ENCODE results near the gene TOMM20.
"Not testable (repeated sequence)": the region's sequence is repeated elsewhere in the genome, so short reads cannot be mapped to it uniquely, and the experiment has no call there.

Gene TOMM20

DNA sequence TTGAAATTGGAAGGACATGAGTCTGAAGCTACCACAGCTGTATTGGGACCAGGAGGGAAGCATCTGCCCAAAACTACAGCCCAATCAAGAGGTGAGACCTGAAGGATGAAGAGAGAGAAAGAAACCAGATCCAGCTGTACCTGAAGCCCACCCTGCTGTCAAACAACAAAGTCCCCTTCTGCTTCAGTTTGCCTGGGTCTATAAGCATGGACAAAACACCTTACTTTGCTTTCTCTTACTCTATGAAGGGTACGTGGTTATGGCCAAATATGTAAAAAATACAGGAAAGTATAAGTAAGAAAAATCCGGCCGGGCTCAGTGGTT lies 26.4 kb downstream of the TOMM20 start:
- DNase-seq (ENCODE audit: low read depth in 2 of 2) = no peak

DNA sequence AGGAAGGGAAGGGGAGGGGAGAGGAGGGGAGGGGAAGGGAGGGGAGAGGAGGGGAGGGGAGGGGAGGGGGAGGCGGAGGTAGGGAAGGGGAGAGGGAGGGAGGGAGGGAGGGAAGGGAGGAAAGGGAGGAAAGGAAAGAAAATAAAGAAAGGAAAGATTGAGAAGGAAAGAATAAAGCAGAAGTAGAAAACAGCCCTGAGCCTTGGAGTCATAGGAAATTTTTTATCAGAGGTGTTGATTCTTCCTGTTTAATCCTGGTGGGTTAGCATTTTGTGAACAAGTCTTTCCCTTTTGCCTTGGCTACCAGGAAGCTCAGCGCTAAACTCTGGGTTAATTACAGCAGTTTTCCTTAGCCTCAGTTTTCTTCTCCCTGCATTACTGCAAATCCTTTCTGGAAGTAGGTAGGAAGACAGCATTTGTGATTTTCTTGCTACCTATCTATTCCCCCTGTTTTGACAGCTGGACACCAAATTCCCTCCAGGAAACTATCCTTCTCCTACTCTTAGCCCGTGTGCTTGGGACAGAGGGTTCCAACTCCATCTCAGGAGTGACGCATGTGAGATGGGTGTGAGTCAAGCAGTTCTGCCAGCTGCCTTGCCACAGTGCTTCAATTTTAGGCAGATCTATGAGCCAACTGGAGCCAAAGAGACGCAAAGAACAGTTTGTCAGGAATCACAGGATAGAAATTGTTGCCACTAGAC lies 26.9 kb downstream of the TOMM20 start:
- DNase-seq (ENCODE audit: low read depth in 2 of 2) = no peak

DNA sequence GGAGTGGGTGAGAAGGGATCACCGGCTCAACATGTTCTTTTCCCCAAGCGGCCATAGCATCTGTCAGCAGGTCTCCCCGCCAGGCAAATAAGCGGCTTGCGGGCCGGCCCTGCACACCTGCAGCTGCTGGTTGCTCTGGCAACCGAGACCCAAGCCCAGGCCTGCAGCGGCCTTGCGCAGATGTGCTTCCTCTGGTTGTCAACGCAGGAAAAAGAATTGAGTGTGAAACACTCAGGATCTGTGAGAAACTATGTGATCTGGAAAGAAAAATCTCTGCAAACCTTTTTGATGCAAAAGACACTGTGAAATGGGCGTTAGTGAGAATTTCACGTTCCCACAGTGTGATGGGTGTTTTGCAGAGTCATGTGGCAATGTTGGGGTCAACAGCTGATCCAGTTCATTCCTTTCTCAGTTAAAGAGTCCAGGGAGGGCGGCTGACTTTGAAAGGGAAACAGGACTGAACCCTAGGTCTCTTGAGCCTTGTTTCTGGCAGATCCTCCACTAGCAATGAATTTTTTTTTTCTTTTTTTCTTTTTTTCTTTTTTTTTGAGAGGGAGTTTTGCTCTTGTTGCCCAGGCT lies 28.4 kb downstream of the TOMM20 start:
- no peak for DNase-seq (ENCODE audit: low read depth in 2 of 2)

DNA sequence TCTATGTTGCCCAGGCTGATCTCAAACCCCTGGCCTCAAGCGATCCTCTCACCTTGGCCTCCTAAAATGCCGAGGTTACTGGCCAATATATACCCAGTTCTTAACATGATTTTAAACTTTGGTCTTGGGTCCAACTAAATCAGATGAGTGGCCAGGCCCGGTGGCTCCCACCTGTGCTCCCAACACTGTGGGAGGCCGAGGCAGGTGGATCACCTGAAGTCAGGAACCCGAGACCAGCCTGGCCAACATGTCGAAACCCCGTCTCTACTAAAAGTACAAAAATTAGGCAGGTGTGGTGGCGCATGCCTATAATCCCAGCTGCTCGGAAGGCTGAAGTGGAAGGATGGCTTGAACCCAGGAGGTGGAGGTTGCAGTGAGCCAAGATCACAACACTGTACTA lies 29.6 kb downstream of the TOMM20 start:
- no peak for DNase-seq (ENCODE audit: low read depth in 2 of 2)

DNA sequence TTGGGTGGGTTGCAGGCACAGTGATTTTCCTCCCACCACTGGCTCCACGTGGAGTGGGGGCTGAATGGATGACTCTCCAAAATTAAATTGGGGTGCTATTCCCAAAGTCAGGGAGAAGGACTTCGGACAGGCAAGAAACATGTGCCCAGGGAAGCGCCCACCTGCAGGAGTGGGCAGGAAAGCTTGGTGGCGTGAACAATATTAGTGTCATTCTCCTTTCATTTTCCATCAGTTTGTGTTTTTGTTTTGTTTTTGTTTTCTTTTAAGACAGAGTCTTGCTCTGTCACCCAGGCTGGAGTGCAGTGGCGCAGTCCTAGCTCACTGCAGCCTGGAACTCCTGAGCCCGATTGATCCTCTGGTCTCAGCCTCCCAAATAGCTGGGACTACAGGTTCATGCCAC lies 30.1 kb downstream of the TOMM20 start:
- no peak for DNase-seq (ENCODE audit: low read depth in 2 of 2)

DNA sequence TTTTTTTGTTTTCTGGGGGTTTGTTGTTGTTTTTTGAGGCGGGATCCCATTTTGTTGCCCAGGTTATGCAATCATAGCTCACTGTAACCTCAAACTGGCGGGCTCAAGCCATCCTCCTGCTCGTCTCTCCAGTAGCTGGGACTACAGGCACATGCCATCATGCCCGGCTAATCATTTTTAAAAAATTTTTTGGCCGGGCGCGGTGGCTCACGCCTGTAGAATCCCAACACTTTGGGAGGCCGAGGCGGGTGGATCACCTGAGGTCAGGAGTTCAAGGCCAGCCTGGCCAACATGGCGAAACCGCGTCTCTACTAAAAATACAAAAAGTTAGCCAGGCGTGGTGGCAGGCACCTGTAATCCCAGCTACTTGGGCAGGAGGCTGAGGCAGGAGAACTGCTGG lies 31.1 kb downstream of the TOMM20 start:
- DNase-seq (ENCODE audit: low read depth in 2 of 2) = not testable (repeated sequence)

DNA sequence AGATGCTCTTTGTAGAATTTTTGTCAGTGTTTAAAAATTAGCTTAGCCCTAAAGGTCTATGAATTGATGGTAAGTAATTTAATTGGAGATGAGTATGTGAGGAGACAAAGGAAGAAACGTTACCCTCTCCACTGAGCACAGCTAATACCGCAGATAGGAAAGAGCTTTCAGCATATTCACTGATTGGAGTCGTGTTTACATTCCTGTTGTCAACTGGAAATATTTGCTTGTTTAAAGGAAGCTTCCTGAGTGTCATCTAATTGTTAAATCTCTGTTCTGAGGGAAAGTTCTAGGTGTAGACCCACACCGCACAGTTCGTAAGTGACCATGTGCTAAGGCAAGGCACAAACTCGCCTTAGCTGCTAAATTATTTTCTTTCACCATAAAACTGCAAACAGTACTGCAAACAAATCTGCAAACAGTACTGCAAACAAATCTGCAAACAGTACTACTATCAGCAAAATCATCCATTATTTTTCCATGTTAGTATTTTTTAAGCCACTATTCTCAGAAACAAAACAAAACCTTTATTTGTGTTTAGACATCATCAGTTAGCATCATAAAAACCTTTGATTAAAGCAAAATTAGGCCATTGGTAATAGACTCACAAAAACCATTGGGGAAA lies 32.6 kb downstream of the TOMM20 start:
- no peak for DNase-seq (ENCODE audit: low read depth in 2 of 2)

DNA sequence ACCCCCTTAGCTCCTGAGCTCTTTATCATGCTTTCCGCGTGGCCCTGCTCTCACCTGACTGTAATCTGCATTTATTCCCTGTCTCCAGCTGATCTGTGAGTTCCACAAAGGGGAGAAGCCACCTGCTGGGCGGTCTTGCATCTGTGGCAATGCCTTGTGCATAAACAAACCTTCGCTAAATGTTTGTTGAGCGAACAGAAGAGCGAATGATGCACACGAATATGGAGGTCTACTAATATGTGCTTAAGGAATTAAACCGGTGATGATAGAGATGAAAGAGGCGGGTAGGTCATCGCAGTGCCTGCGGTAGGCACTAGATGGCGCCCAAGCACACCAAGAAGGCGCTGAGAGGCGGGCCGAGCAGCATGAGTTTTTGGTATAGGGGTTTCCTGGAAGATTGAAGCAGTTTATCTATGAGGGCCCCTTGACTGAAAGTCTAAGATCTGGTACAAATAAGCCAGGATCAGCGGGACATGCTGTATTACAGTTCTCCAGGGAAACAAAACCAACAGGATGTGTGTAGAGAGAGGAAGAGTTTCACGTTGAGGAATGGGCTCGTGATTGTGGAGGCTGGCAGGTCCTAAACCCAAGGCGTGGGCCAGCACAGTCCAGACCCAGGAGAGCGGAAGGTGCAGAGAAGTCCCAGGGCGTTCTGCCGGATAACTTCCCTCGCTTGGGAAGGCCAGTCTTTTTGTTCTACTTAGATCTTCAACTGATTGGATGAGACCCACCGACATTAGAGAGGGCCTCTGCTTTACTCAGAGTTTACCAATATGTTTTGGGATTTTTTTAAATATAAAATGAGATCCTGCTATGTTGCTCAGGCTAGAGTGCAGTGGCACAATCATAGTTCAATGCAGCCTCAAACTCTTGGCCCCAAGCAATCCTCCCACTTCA lies 34.7 kb downstream of the TOMM20 start:
- peak in 1 of 2 experiments; percentile 40 for DNase-seq (ENCODE audit: low read depth in 2 of 2)

DNA sequence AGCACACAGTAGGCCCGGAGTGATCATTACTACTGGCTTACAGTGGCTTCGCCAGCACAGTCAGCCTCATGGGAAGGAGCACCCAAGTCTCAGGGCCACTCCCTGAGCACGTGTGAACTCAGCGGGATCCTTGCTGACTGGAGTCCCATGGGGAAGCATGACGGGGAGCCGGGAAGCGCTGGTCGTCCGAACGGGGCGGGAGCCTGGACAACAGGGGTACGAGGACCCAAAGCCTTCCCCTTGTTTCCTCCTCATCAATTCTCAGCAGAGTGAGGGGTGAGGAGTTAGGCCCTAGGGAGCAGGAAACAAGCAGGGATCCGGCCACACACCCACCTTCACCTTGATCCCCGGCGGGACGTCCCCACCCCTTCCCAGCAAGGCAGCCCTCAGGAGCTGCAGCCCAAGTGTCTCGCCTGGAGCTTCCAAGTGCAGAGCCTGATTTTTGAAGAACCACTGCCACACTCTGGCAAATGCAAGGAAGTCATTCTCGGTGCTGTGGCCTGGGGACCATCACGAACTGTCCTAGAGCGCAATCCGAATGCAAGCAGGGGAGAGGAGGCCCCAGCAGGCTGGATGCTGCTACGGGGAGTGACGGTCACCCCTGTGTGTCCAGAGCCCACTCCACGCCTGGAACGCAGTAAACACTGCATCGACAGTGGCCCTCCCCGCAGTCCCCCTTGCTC lies 35.5 kb downstream of the TOMM20 start:
- DNase-seq (ENCODE audit: low read depth in 2 of 2) = peak in 1 of 2 experiments; percentile 44

DNA sequence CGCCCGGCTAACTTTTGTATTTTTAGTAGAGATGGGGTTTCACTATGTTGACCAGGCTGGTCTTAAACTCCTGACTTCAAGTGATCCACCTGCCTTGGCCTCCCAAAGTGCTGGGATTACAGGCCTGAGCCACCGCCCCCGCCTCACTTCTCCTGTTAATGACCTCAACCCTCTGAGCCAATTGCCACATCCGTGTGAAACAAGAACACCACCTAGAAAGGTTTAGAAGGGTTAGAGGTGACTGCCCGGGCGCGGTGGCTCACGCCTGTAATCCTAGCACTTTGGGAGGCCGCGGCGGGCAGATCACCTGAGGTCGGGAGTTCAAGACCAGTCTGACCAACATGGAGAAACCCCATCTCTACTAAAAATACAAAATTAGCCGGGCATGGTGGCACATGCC lies 36.2 kb downstream of the TOMM20 start:
- DNase-seq (ENCODE audit: low read depth in 2 of 2) = not testable (repeated sequence)

DNA sequence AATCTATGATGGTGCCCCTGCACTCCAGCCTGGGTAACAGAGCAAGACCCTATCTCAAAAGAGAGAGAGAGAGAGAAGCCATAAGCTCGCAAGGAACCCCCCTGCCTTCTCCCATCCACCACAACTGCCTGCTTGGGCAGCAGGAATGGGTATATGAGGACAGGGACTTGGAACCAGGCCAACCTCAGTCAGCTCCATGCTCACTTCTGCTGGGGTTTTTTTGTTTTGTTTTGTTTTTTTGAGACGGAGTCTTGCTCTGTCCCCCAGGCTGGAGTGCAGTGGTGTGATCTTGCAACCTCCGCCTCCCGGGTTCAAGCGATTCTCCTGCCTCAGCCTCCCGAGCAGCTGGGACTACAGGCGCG lies 36.6 kb downstream of the TOMM20 start:
- DNase-seq (ENCODE audit: low read depth in 2 of 2) = not testable (repeated sequence)

DNA sequence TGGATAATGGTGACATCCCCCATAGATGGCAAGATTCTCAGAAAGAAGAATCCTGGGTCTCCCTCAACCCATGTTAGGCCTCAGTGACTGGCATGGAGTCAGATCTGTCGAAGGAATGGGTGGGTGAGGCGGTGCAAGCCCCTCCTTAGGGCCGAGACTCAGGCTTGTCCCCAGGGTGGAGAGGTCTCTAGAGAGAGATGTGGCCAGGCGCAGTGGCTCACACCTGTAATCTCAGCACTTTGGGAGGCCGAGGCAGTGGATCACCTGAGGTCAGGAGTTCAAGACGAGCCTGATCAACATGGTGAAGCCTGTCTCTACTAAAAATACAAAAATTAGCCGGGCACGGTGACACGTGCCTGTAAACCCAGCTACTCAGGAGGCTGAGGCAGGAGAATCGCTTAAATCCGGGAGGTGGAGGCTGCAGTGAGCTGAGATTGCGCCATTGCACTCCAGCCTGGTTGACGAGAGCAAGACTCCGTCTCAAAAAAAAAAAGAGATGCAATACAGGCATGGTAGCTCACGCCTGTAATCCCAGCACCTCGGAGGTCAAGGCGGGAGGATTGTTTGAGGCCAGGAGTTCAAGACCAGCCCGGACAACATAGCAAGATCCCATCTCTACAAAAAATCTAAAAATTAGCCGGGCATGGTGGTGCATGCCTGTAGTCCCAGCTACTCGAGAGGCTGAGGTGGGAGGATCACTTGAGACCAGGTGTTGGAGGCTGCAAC lies 37.2 kb downstream of the TOMM20 start:
- DNase-seq (ENCODE audit: low read depth in 2 of 2) = not testable (repeated sequence)

DNA sequence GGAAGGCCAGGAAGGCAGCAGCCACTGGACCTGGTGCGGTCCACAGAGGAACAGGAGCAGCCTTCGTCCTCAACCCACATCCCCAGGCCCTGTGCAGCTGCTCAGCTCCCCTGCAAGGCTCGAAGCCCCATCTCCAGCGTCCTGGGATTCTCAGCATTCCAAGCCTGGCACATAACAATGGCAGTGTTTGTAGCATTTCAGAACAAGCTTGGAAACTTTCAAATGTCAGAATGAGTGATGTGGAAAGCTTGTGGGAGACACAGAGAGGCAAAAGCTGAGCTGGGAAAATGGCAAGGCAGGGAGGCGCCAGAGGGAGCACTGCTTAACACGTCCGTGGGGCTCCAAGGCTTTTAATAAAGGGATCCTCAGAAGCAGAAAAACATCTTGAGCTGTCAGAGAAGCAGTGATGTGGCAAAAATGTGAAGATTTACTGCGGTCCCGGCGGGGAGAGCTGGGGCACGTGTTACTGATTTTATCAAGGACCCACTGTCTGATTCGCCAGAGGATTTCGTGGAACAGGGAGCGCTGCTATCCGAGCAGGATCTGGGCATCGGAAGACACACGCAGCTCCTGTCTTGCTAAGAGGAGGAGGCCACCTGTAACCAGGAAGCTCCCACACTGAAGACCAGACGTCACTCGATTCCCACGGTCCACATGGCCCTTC lies 38.1 kb downstream of the TOMM20 start:
- DNase-seq (ENCODE audit: low read depth in 2 of 2) = peak in 1 of 2 experiments; percentile 47

DNA sequence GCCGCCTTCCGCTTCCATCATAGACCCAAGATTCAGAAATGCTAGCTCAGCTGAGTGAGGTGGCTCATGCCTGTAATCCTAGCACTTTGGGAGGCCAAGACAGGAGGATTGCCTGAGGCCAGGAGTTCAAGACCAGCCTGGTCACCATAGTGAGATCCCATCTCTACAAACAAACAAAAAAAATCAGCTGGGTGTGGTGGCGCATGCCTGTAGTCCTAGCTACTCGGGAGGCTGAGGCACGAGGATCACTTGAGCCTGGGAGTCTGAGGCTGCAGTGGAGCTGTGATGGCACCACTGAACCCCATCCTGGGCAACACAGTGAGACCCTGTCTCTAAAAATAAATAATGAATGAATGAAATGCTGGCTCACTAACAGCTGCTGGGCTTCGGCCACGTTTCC lies 39.7 kb downstream of the TOMM20 start:
- no peak for DNase-seq (ENCODE audit: low read depth in 2 of 2)

DNA sequence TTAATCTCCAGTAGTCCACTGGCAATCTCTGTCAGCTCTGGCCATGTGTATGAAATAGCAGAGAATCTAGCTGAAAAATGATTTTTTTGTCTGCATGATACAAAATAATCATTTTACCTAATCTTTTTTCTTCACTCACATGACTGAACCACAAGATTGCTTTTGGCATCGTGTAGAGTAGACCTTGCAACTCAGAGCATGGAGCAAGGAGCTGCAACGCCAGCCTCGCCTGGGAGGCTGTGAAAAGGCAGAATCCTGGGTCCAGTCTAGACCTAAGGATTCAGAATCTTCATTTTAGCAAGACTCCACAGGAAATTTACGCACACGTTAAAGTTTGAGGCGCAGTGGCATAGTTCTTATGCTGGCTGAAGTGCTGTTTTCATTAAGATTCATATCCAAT lies 40.2 kb downstream of the TOMM20 start:
- no peak for DNase-seq (ENCODE audit: low read depth in 2 of 2)

DNA sequence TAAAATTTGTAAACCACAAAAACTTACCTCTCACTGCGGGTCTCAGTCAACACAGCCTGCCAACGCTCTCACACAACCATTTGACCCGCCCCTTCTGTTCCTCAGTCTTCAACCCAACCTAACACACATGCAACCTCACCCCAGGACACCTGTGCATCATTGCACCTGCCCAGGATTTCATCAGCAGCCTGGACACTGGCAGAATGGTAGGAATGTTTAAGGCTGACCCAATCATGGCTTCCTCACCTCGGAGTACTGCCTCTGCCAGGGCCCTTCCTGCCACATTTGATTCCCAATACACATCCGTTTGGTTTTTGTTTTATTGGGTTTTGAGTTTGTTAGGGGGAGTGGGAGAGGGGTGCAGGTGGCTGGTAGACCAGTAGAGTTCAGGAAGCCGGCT lies 40.7 kb downstream of the TOMM20 start:
- no peak for DNase-seq (ENCODE audit: low read depth in 2 of 2)

DNA sequence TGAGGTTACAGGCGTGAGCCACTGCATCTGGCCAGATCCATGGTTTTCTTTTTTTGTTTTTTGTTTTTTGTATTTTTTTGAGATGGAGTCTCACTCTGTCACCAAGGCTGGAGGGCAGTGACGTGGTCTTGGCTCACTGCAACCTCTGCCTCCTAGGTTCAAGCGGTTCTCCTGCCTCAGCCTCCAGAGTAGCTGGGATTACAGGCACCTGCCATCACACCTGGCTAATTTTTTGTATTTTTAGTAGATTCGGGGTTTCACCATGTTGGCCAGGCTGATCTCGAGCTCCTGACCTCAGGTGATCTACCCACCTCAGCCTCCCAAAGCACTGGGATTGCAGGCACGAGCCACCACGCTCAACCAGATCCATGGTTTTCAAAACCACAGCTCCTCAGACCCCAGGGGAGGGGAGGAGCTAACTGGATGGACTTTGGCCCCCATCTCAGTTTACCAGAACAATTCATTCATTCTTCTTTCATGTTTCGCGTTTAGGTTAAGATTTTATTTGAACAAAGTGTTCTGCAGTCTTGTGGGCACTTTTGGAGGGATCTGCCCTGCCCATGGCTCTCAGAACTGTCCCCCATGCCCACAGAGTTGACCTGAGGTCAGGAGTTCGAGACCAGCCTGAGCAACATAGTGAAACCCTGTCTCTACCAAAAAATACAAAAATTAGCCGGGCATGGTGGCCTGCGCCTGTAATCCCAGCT lies 43.1 kb downstream of the TOMM20 start:
- DNase-seq (ENCODE audit: low read depth in 2 of 2) = not testable (repeated sequence)

DNA sequence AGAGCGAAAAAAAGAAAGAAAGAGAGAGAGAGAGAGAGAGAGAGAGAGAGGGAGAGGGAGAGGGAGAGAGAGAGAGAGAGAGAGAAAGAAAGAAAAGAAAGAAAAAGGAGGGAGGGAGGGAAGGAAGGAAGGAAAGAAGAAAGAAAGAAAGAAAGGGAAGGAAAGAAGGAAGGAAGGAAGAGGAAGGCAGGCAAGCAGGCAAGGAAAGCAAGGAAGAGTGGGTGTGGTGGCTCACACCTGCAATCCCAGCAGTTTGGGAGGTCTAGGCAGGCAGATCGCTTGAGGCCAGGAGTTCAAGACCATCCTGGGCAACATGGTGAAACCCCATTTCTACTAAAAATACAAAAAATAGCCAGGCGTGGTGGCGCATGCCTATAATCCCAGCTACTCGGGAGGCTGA lies 47.8 kb downstream of the TOMM20 start:
- DNase-seq (ENCODE audit: low read depth in 2 of 2) = not testable (repeated sequence)

DNA sequence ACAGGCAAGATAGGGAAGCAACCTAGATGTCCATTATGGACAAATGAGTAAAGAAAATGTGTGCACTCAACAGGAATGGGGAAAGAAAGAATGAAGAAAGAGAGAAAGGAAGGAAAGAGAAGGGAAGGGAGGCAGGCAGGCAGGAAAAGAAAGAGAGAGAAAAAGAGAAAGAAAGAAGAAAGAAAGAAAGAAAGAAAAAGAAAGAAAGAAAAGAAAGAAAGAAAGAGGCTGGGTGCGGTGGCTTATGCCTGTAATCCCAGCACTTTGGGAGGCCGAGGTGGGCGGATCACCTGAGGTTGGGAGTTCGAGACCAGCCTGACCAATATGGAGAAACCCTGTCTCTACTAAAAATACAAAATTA lies 48.4 kb downstream of the TOMM20 start:
- DNase-seq (ENCODE audit: low read depth in 2 of 2) = not testable (repeated sequence)

Measured in fibroblast of skin of left quadriceps (primary cell).